Esophagus squamous epithelium (tissue), 4 donors: ENCODE data around the gene SYT17.

Experiments
- CTCF ChIP-seq, 6 experiments: fragments of 450-650 bp in 4 of 6; fragments of 200-600 bp in 2 of 6; sonication (generic) in 2 of 6; IDR thresholded peaks; one replicate each; pipeline ENCODE4 v1.5.1; 2016 to 2019; ENCODE audit warnings: antibody characterized with exemption in 6 of 6, mild to moderate bottlenecking in 4 of 6, moderate library complexity in 4 of 6
- POLR2A ChIP-seq, 4 donors: fragments of 450-650 bp; IDR thresholded peaks; one replicate each; pipeline ENCODE4 v1.6.1; 2017; ENCODE audit warnings: antibody characterized with exemption in 4 of 4, mild to moderate bottlenecking in 4 of 4, moderate library complexity in 3 of 4

GRCh38 chr16:19218581-19218980 lies 50.5 kb downstream of the SYT17 start:
- TF ChIP-seq CTCF (IDR thresholded peaks at IDR 0.05) (no peak), POLR2A (IDR thresholded peaks at IDR 0.05) (no peak)
